ENCODE measurements around the gene ACP7. TPM values are rescaled to one million over a fixed set of nuclear protein-coding genes. Genes with fewer than 3 reads are reported as not detected.

ACP7 gene
- total RNA-seq, 1 experiment from 2014 or later, result not detected

- Mint-ChIP-seq H3K4me1 (ENCODE audit: insufficient read depth, unreplicated experiment) (peaks cover 5% of the 10 kb centered on the region), H3K27me3 (ENCODE audit: insufficient read depth, unreplicated experiment) (no peaks in the 10 kb centered on the region), H3K4me3 (ENCODE audit: unreplicated experiment) (no peak overlapping the region), H3K9me3 (ENCODE audit: unreplicated experiment) (no peaks in the 10 kb centered on the region), H3K36me3 (ENCODE audit: insufficient read depth, unreplicated experiment) (peaks cover 6% of the 10 kb centered on the region), H3K27ac (ENCODE audit: low read depth, unreplicated experiment) (no peak overlapping the region)
- TF ChIP-seq CTCF (IDR thresholded peaks at IDR 0.05; ENCODE audit: unreplicated experiment), result no peak
- no peak for DNase-seq (ENCODE audit: unreplicated experiment)
- no TSS peak for BruUV-seq (replicated peaks)
- CTCF ChIA-PET, result interaction anchor here (0.6 to 1.3 kb wide), 3 partner anchors 20 to 401 kb away, joined by 3 read pairs; no protein-coding TSS in a partner anchor
- POLR2A ChIA-PET, result interaction anchor here (0.9 kb wide), 1 partner anchor 37 kb away, joined by 3 read pairs; no protein-coding TSS in a partner anchor
- intact Hi-C loops (cut with micrococcal nuclease), result no loop called here
Observed at GRCh38 chr19:39148939-39149529, 64.9 kb downstream of the ACP7 start.

DNA sequence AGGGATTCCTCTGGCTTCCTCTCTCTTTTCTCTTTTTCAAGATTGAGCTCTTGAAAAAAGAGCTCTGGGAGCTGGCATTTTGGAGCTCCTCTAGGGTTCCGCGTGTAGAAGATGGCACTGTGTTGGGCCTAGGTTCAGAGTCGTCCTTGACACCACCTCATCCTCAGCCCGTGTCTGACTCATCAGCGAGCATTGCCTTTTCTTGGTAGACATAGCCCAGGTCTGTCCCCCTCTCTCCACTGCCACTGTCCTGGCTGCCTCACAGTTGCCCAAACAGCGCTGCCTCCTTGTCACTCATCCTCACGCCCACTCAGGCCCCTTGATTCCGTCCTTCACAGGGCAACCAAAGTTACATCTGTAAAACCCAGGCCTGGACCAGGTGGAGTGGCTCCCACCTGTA, 66.1 kb downstream of the ACP7 start:
- Mint-ChIP-seq H3K27ac (ENCODE audit: low read depth, unreplicated experiment) (no peak overlapping the region), H3K4me1 (ENCODE audit: insufficient read depth, unreplicated experiment) (peaks cover 16% of the 10 kb centered on the region), H3K36me3 (ENCODE audit: insufficient read depth, unreplicated experiment) (peaks cover 2% of the 10 kb centered on the region), H3K4me3 (ENCODE audit: unreplicated experiment) (no peak overlapping the region), H3K27me3 (ENCODE audit: insufficient read depth, unreplicated experiment) (no peaks in the 10 kb centered on the region), H3K9me3 (ENCODE audit: unreplicated experiment) (no peaks in the 10 kb centered on the region)
- intact Hi-C loops (cut with micrococcal nuclease), result no loop called here
- no peak for TF ChIP-seq CTCF (IDR thresholded peaks at IDR 0.05; ENCODE audit: unreplicated experiment)
- DNase-seq (ENCODE audit: unreplicated experiment), result no peak
- CTCF ChIA-PET, result interaction anchor here (0.6 to 1.3 kb wide), 4 partner anchors 21 to 325 kb away, joined by 3 read pairs; no protein-coding TSS in a partner anchor
- no TSS peak for BruUV-seq (replicated peaks)
- POLR2A ChIA-PET, result no interaction called here

- H3K4me3 Mint-ChIP-seq (ENCODE audit: unreplicated experiment), result no peak overlapping the region
- POLR2A ChIA-PET, result no interaction called here
Observed at GRCh38 chr19:39150807-39151600, 66.8 kb downstream of the ACP7 start.

More at GRCh38 chr19:39150807-39151600, 66.8 kb downstream of the ACP7 start:
- CTCF ChIA-PET, result interaction anchor here (0.6 to 0.7 kb wide), 3 partner anchors 119 to 410 kb away, joined by 3 to 5 read pairs (median 3); no protein-coding TSS in a partner anchor
- no TSS peak for BruUV-seq (replicated peaks)
- DNase-seq (ENCODE audit: unreplicated experiment), result no peak
- H3K36me3 Mint-ChIP-seq (ENCODE audit: insufficient read depth, unreplicated experiment), result no peaks in the 10 kb centered on the region
- no peaks in the 10 kb centered on the region for H3K9me3 Mint-ChIP-seq (ENCODE audit: unreplicated experiment)
- no peaks in the 10 kb centered on the region for H3K27me3 Mint-ChIP-seq (ENCODE audit: insufficient read depth, unreplicated experiment)
- intact Hi-C loops (cut with micrococcal nuclease), result no loop called here
- no peak overlapping the region for H3K27ac Mint-ChIP-seq (ENCODE audit: low read depth, unreplicated experiment)
- TF ChIP-seq CTCF (IDR thresholded peaks at IDR 0.05; ENCODE audit: unreplicated experiment), result no peak
- H3K4me1 Mint-ChIP-seq (ENCODE audit: insufficient read depth, unreplicated experiment), result peaks cover 18% of the 10 kb centered on the region
